ENCODE measurements around the gene MIPOL1. TPM values are rescaled to one million over a fixed set of nuclear protein-coding genes. Genes with fewer than 3 reads are reported as not detected.

Gene MIPOL1
- total and polyA plus RNA-seq, 2 of the 4 experiments (the other 2 are of a cell fraction) = 2.7 to 5.9 TPM

- TF ChIP-seq NFE2L2 (IDR thresholded peaks at IDR 0.05; ENCODE audit: low read depth, low read length) = no peak
Measured at GRCh38 chr14:37329189-37330001, 131.7 kb downstream of the MIPOL1 start (continued).

- intact Hi-C loops (cut with micrococcal nuclease) = no loop called here
- no peak for TF ChIP-seq MAZ (IDR thresholded peaks at IDR 0.05; ENCODE audit: borderline replicate concordance, low read depth, low read length)
- TF ChIP-seq RAD21 (IDR thresholded peaks at IDR 0.05; ENCODE audit: low read length) = no peak
- no peak for TF ChIP-seq RFX5 (IDR thresholded peaks at IDR 0.05; ENCODE audit: low read depth, low read length)
- no peak for TF ChIP-seq CTCF (conservative IDR thresholded peaks at IDR 0.05; ENCODE audit: low read depth, low read length)
- no peak for TF ChIP-seq MAFK (IDR thresholded peaks at IDR 0.05; ENCODE audit: low read depth, low read length)
Measured at GRCh38 chr14:37330910-37331309, 133.2 kb downstream of the MIPOL1 start.

More at GRCh38 chr14:37330910-37331309, 133.2 kb downstream of the MIPOL1 start:
- no peak overlapping the region for H2AK9ac ChIP-seq (replicated peaks; ENCODE audit: low read depth, low read length, poor library complexity)
- no peak overlapping the region for H3K14ac ChIP-seq (replicated peaks; ENCODE audit: low read depth, low read length)
- H3K4ac ChIP-seq (ENCODE audit: low read depth, low read length) = no peak overlapping the region
- H4K91ac ChIP-seq (ENCODE audit: insufficient read depth, low read depth, low read length) = no peak overlapping the region
- no peak overlapping the region for H2BK120ac ChIP-seq (ENCODE audit: low read depth, low read length)
- no TSS peak for BruUV-seq (replicated peaks)
- no peaks in the 10 kb centered on the region for H3K36me3 ChIP-seq (ENCODE audit: control insufficient read depth, insufficient read depth, low read length)
- H3K27me3 ChIP-seq (ENCODE audit: control insufficient read depth, insufficient read depth, low read length) = no peaks in the 10 kb centered on the region
- dilution Hi-C loops (cut with HindIII; ENCODE audit: low sequenced_read_pairs, unreplicated experiment) (no loop called here), in situ Hi-C loops (cut with MboI; ENCODE audit: low sequenced_read_pairs) (no loop called here)
- CTCF ChIA-PET = interaction anchor here (1.4 kb wide), 1 partner anchor 10 kb away, joined by 4 read pairs; no protein-coding TSS in a partner anchor
- no peak overlapping the region for H2BK5ac ChIP-seq (ENCODE audit: low read depth, low read length, poor library complexity, severe bottlenecking)
- no peak overlapping the region for H3K4me2 ChIP-seq (ENCODE audit: low read depth, low read length)
- POLR2A ChIA-PET (ENCODE audit: unreplicated experiment) = no interaction called here
- no peaks in the 10 kb centered on the region for H3K79me1 ChIP-seq (ENCODE audit: low read depth in 1 of 2, low read length in 2 of 2)
- no peak for DNase-seq
- H4K8ac ChIP-seq (ENCODE audit: low read depth in 2 of 2, low read length in 2 of 2) = no peak overlapping the region
- no peak overlapping the region for H3K23ac ChIP-seq (ENCODE audit: low read depth, low read length)
- no peak overlapping the region for H3K4me3 ChIP-seq (ENCODE audit: insufficient read depth, low read depth, low read length)
- H2BK15ac ChIP-seq (ENCODE audit: low read depth, low read length) = no peak overlapping the region
- H2AFZ ChIP-seq (replicated peaks; ENCODE audit: low read length, poor library complexity) = no peak overlapping the region
- no peaks in the 10 kb centered on the region for H3K9me1 ChIP-seq (ENCODE audit: insufficient read depth, low read length)
- H3K9ac ChIP-seq (ENCODE audit: low read depth, low read length) = no peak overlapping the region
- H2AK5ac ChIP-seq (ENCODE audit: low read depth, low read length) = no peak overlapping the region
- no peaks in the 10 kb centered on the region; the same call in 1 of the 2 replicates for H3K9me3 ChIP-seq (ENCODE audit: control insufficient read depth, insufficient read depth, low read length)
- no peak overlapping the region for H3K18ac ChIP-seq (ENCODE audit: low read depth, low read length)
- no peak overlapping the region for H3K56ac ChIP-seq (ENCODE audit: extremely low read depth, insufficient read depth, low read length)
- ATAC-seq (ENCODE audit: low read depth) = no peak
- no peaks in the 10 kb centered on the region for H4K20me1 ChIP-seq (ENCODE audit: insufficient read depth, low read length)
- H3K27ac ChIP-seq (ENCODE audit: insufficient read depth, low read length) = no peak overlapping the region
- H2BK20ac ChIP-seq (ENCODE audit: low read depth, low read length) = no peak overlapping the region
- no peak overlapping the region for H4K5ac ChIP-seq (ENCODE audit: low read depth, low read length)
- no peaks in the 10 kb centered on the region for H3K4me1 ChIP-seq (ENCODE audit: control insufficient read depth, insufficient read depth, low read length)
